Fibroblast of lung (primary cell): ENCODE measurements around the gene METTL16. TPM values are rescaled to one million over a fixed set of nuclear protein-coding genes. Genes with fewer than 3 reads are reported as not detected.
A peak's percentile ranks its signal among the peaks of the same experiment; 100 is the strongest.

Experiments used
- DNase-seq, 2 donors: peaks; one replicate each; pipeline versions ENCODE4 v3.0.0 to v3.0.0-alpha.2; 2010; ENCODE audit warnings: low read depth in 2 of 2
- H2AFZ ChIP-seq: 2 replicates; pipeline ENCODE4 v1.5.1; 2012; ENCODE audit warnings: low read length, control low read depth, inconsistent platforms
- H3K27ac ChIP-seq: 2 replicates; pipeline ENCODE4 v1.5.1; 2011; ENCODE audit warnings: low read length, control low read depth; ENCODE audit not compliant: insufficient read depth
- H3K27me3 ChIP-seq: 2 replicates; pipeline ENCODE4 v1.5.1; 2011; ENCODE audit warnings: mild to moderate bottlenecking, low read length; ENCODE audit not compliant: control insufficient read depth, insufficient read depth
- H3K36me3 ChIP-seq: 2 replicates; pipeline ENCODE4 v1.5.1; 2011; ENCODE audit warnings: low read length; ENCODE audit not compliant: control insufficient read depth, insufficient read depth
- H3K4me1 ChIP-seq: 2 replicates; pipeline ENCODE4 v1.5.1; 2011; ENCODE audit warnings: low read length; ENCODE audit not compliant: control insufficient read depth, insufficient read depth; ENCODE audit errors: extremely low read depth
- H3K4me2 ChIP-seq: 2 replicates; pipeline ENCODE4 v1.5.1; 2011; ENCODE audit warnings: low read length, control low read depth; ENCODE audit not compliant: insufficient read depth; ENCODE audit errors: extremely low read depth
- H3K4me3 ChIP-seq, 4 experiments: fragments of 200-600 bp in 1 of 4; sonication (generic) in 1 of 4; replicated peaks in 1 of 4; 2 replicates each; pipeline ENCODE4 v1.5.1; 2011 to 2016; ENCODE audit warnings: low read length in 4 of 4, low read depth in 3 of 4, mild to moderate bottlenecking in 3 of 4, control low read depth in 2 of 4, inconsistent platforms in 1 of 4, mixed read lengths in 1 of 4; ENCODE audit not compliant: insufficient read depth in 1 of 4; ENCODE audit errors: control extremely low read depth in 1 of 4
- H3K79me2 ChIP-seq: 2 replicates; pipeline ENCODE4 v1.5.1; 2012; ENCODE audit warnings: mild to moderate bottlenecking, low read length, inconsistent platforms; ENCODE audit not compliant: control insufficient read depth, insufficient read depth
- H3K9ac ChIP-seq: 2 replicates; pipeline ENCODE4 v1.5.1; 2011; ENCODE audit warnings: mild to moderate bottlenecking, low read length, control low read depth; ENCODE audit not compliant: insufficient read depth
- H3K9me3 ChIP-seq: 2 replicates; pipeline ENCODE4 v1.5.1; 2012; ENCODE audit warnings: low read depth, low read length; ENCODE audit not compliant: control insufficient read depth, insufficient read depth
- H4K20me1 ChIP-seq: 2 replicates; pipeline ENCODE4 v1.5.1; 2011; ENCODE audit warnings: low read length; ENCODE audit not compliant: control insufficient read depth, insufficient read depth; ENCODE audit errors: extremely low read depth
- CTCF ChIP-seq, 2 donors: IDR thresholded peaks in 1 of 2; conservative IDR thresholded peaks in 1 of 2; 1 replicate in 1 of 2; 2 replicates in 1 of 2; pipeline ENCODE4 v1.5.1; 2011 to 2012; ENCODE audit warnings: low read length in 2 of 2, control low read depth in 1 of 2, inconsistent platforms in 1 of 2, low read depth in 1 of 2, mild to moderate bottlenecking in 1 of 2
- EZH2 ChIP-seq: IDR thresholded peaks from 2 replicates; pipeline ENCODE4 v1.5.1; 2012; ENCODE audit warnings: low read length, control low read depth, mild to moderate bottlenecking; ENCODE audit errors: missing control alignments
- polyA plus RNA-seq, 2 donors: library from polyadenylated mRNA; depleted of rRNA in 1 of 2; stranded (reverse) in 1 of 2; unstranded in 1 of 2; fragments of >200 nt; gene quantifications; 2 replicates each; pipeline ENCODE4 v1.2.1, GENCODE V29; 2011 to 2012; ENCODE audit warnings: missing spikeins in 1 of 2
- total RNA-seq: library from RNA; depleted of rRNA; stranded (reverse); fragments of >200 nt; gene quantifications from 2 replicates; pipeline ENCODE4 v1.2.1, GENCODE V29; 2014

The METTL16 gene
- total and polyA plus RNA-seq, 2 donors (not counting 1 experiment from before 2014, with no cell fraction given) = 12.2 to 13.4 TPM

GRCh38 chr17:2466931-2467330 is 44.8 kb downstream of the METTL16 start:
- Histone ChIP-seq H3K36me3 (peaks cover 2% of the 10 kb centered on the region), H3K4me2 (no peak overlapping the region), H3K79me2 (no peaks in the 10 kb centered on the region), H3K9ac (no peak overlapping the region), H3K27me3 (no peaks in the 10 kb centered on the region), H3K9me3 (no peaks in the 10 kb centered on the region), H3K27ac (no peak overlapping the region), H4K20me1 (no peaks in the 10 kb centered on the region), H2AFZ (no peak overlapping the region), H3K4me1 (no peaks in the 10 kb centered on the region), H3K4me3 (no peak overlapping the region)
- TF ChIP-seq EZH2 = no peak
- no peak for TF ChIP-seq CTCF (conservative IDR thresholded peaks at IDR 0.05 in 1 of 2, IDR thresholded peaks at IDR 0.05 in 1 of 2; ENCODE audit: low read depth in 1 of 2, low read length in 2 of 2)
- DNase-seq = no peak

DNA sequence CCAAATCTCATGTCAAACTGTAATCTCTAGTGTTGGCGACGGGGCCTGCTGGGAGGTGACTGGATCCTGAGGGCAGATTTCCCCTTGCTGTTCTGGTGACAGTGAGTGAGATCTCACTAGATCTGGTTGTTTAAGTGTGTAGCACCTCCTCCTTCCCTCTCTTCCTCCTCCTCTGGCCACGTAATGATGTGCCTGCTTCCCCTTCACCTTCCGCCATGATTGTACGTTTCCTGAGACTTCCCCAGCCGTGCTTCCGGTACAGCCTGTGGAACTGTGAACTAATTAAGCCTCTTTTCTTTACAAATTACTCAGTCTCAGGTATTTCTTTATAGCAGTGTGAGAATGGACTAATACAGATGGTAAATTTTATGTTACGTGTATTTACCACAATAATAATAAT is 49.2 kb downstream of the METTL16 start:
- Histone ChIP-seq H3K27ac (no peak overlapping the region), H3K36me3 (peaks cover 2% of the 10 kb centered on the region), H3K27me3 (no peaks in the 10 kb centered on the region), H2AFZ (no peak overlapping the region), H4K20me1 (no peaks in the 10 kb centered on the region), H3K4me2 (no peak overlapping the region), H3K9me3 (no peaks in the 10 kb centered on the region), H3K4me3 (no peak overlapping the region), H3K9ac (no peak overlapping the region), H3K4me1 (peaks cover 9% of the 10 kb centered on the region), H3K79me2 (no peaks in the 10 kb centered on the region)
- DNase-seq = no peak
- TF ChIP-seq EZH2 = no peak
- no peak for TF ChIP-seq CTCF (conservative IDR thresholded peaks at IDR 0.05 in 1 of 2, IDR thresholded peaks at IDR 0.05 in 1 of 2; ENCODE audit: low read depth in 1 of 2, low read length in 2 of 2)

DNA sequence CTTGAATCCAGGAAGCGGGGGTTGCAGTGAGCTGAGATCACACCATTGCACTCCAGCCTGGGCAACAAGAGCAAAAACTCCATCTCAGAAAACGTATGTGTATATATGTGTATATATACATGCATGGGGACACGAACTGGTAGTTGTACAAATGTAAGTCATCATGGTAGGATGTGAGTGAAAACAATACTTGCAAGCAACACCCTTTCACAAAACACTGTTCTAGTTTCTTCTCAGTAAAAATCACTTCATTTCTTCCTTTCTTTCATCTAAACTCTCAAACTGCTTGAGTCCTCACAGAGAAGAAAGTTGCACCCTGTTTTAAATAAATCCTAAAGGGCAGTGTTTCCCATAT is 51.8 kb downstream of the METTL16 start:
- no peak overlapping the region for H3K4me3 ChIP-seq
- no peaks in the 10 kb centered on the region for H4K20me1 ChIP-seq
- TF ChIP-seq CTCF (conservative IDR thresholded peaks at IDR 0.05 in 1 of 2, IDR thresholded peaks at IDR 0.05 in 1 of 2; ENCODE audit: low read depth in 1 of 2, low read length in 2 of 2) (no peak), EZH2 (no peak)
- no peaks in the 10 kb centered on the region for H3K79me2 ChIP-seq
- H3K27ac ChIP-seq = peak overlapping the region; percentile 56
- no peaks in the 10 kb centered on the region for H3K9me3 ChIP-seq
- no peaks in the 10 kb centered on the region for H3K27me3 ChIP-seq
- H3K36me3 ChIP-seq = peaks cover 2% of the 10 kb centered on the region
- no peak overlapping the region for H3K4me2 ChIP-seq
- no peak overlapping the region for H2AFZ ChIP-seq
- peak in 1 of 2 donors; percentile 5 for DNase-seq
- H3K9ac ChIP-seq = no peak overlapping the region
- H3K4me1 ChIP-seq = peaks cover 9% of the 10 kb centered on the region
